Nephron (organoid): ENCODE data around the gene SLC33A1.
"Not testable (repeated sequence)": the region's sequence is repeated elsewhere in the genome, so short reads cannot be mapped to it uniquely, and the experiment has no call there.

Source experiments
- H3K27ac Mint-ChIP-seq, 3 experiments: 2 replicates each; pipeline ENCODE4 v1.8.0; 2020; ENCODE audit warnings: mixed read lengths in 3 of 3, mild to moderate bottlenecking in 2 of 3, moderate library complexity in 1 of 3
- H3K27me3 Mint-ChIP-seq: 2 replicates; pipeline ENCODE4 v1.8.0; 2021; ENCODE audit warnings: low read depth, mild to moderate bottlenecking, moderate library complexity, mixed read lengths
- H3K36me3 Mint-ChIP-seq: 2 replicates; pipeline ENCODE4 v1.8.0; 2020; ENCODE audit warnings: low read depth, mixed read lengths
- H3K4me1 Mint-ChIP-seq: 2 replicates; pipeline ENCODE4 v1.8.0; 2020; ENCODE audit warnings: mixed read lengths
- H3K4me3 Mint-ChIP-seq, 3 experiments: 2 replicates each; pipeline ENCODE4 v1.8.0; 2020; ENCODE audit warnings: mild to moderate bottlenecking in 3 of 3, mixed read lengths in 3 of 3, moderate library complexity in 2 of 3
- H3K9me3 Mint-ChIP-seq: 2 replicates; pipeline ENCODE4 v1.8.0; 2020; ENCODE audit warnings: mixed read lengths
- CTCF ChIP-seq, 3 experiments: fragments of 200-600 bp; sonication (generic); IDR thresholded peaks; one replicate each; pipeline ENCODE4 v1.5.0; 2021; ENCODE audit warnings: antibody characterized with exemption in 3 of 3; ENCODE audit not compliant: unreplicated experiment in 3 of 3

SLC33A1 gene

GRCh38 chr3:155843569-155843968 is 10.7 kb downstream of the SLC33A1 start:
- TF ChIP-seq CTCF (IDR thresholded peaks at IDR 0.05; ENCODE audit: unreplicated experiment in 3 of 3), result no peak
- H3K9me3 Mint-ChIP-seq, result no peaks in the 10 kb centered on the region

GRCh38 chr3:155835341-155836071 is 18.7 kb downstream of the SLC33A1 start:
- Mint-ChIP-seq H3K27me3 (no peaks in the 10 kb centered on the region), H3K9me3 (no peaks in the 10 kb centered on the region), H3K4me1 (no peaks in the 10 kb centered on the region), H3K27ac (no peak overlapping the region), H3K4me3 (no peak overlapping the region), H3K36me3 (peaks cover 21% of the 10 kb centered on the region)
- TF ChIP-seq CTCF (IDR thresholded peaks at IDR 0.05; ENCODE audit: unreplicated experiment in 3 of 3), result no peak

More at GRCh38 chr3:155843569-155843968, 10.7 kb downstream of the SLC33A1 start:
- Mint-ChIP-seq H3K27me3 (no peaks in the 10 kb centered on the region), H3K4me3 (no peak overlapping the region), H3K27ac (no peak overlapping the region), H3K36me3 (peaks cover 5% of the 10 kb centered on the region), H3K4me1 (peaks cover 12% of the 10 kb centered on the region)

- not testable (repeated sequence) for H3K27me3 Mint-ChIP-seq, H3K4me3 Mint-ChIP-seq, H3K9me3 Mint-ChIP-seq, H3K4me1 Mint-ChIP-seq, H3K27ac Mint-ChIP-seq
- H3K36me3 Mint-ChIP-seq, result peaks cover 17% of the 10 kb centered on the region
These were observed 25.6 kb downstream of the SLC33A1 start for GRCh38 chr3:155828490-155829098.

GRCh38 chr3:155815030-155815545 is 39.1 kb downstream of the SLC33A1 start:
- no peak for TF ChIP-seq CTCF (IDR thresholded peaks at IDR 0.05; ENCODE audit: unreplicated experiment in 3 of 3)
- H3K36me3 Mint-ChIP-seq, result peaks cover 4% of the 10 kb centered on the region

GRCh38 chr3:155813224-155813623 is 41.0 kb downstream of the SLC33A1 start:
- H3K36me3 Mint-ChIP-seq, H3K4me1 Mint-ChIP-seq, H3K27ac Mint-ChIP-seq, H3K9me3 Mint-ChIP-seq, H3K27me3 Mint-ChIP-seq, H3K4me3 Mint-ChIP-seq: not testable (repeated sequence)

More at GRCh38 chr3:155815030-155815545, 39.1 kb downstream of the SLC33A1 start:
- H3K9me3 Mint-ChIP-seq, result no peaks in the 10 kb centered on the region
- no peak overlapping the region for H3K27ac Mint-ChIP-seq
- no peak overlapping the region for H3K4me3 Mint-ChIP-seq
- H3K27me3 Mint-ChIP-seq, result no peaks in the 10 kb centered on the region
- no peaks in the 10 kb centered on the region for H3K4me1 Mint-ChIP-seq

- H3K27me3 Mint-ChIP-seq, result no peaks in the 10 kb centered on the region
- H3K9me3 Mint-ChIP-seq, result no peaks in the 10 kb centered on the region
- no peak overlapping the region for H3K27ac Mint-ChIP-seq
- no peak for TF ChIP-seq CTCF (IDR thresholded peaks at IDR 0.05; ENCODE audit: unreplicated experiment in 3 of 3)
- peak overlapping the region in 2 of 3 experiments; percentile 0 to 4 for H3K4me3 Mint-ChIP-seq
- H3K4me1 Mint-ChIP-seq, result no peaks in the 10 kb centered on the region
- H3K36me3 Mint-ChIP-seq, result peaks cover 12% of the 10 kb centered on the region
These were observed 45.0 kb downstream of the SLC33A1 start for GRCh38 chr3:155809181-155809580.
